GM12892 (cell line): ENCODE measurements around the gene RAD50.

Experiments used
- POLR2A ChIP-seq: IDR thresholded peaks from 2 replicates; pipeline ENCODE4 v1.6.1; 2011; ENCODE audit warnings: low read depth, low read length, control low read depth
- POLR2AphosphoS5 ChIP-seq: IDR thresholded peaks from 2 replicates; pipeline ENCODE4 v1.6.1; 2011; ENCODE audit warnings: low read depth, low read length, control low read depth
- TAF1 ChIP-seq: IDR thresholded peaks from 2 replicates; pipeline ENCODE4 v1.6.1; 2011; ENCODE audit warnings: low read depth, mild to moderate bottlenecking, control low read depth, low read length, borderline replicate concordance

- TF ChIP-seq POLR2A: no peak
- no peak for TF ChIP-seq POLR2AphosphoS5
- TF ChIP-seq TAF1: no peak
These were observed 122.4 kb downstream of the RAD50 start for GRCh38 chr5:132679166-132679565.
